Gastrocnemius medialis (tissue), 4 donors: Measurements from ENCODE around the gene EXOC7. TPM values are rescaled to one million over a fixed set of nuclear protein-coding genes. Genes with fewer than 3 reads are reported as not detected.

Experiments used
- ATAC-seq, 2 donors: fragments of 150-250 bp; one replicate each; pipeline ENCODE4 v1.9.1; 2016
- DNase-seq, 2 donors: peaks; one replicate each; pipeline ENCODE4 v3.0.0-alpha.2; 2019
- H3K27ac ChIP-seq, 4 donors: fragments of 200-600 bp; sonication (generic); 1 replicate in 1 of 4; 2 replicates in 3 of 4; pipeline ENCODE4 v1.5.1; 2016 to 2018; ENCODE audit warnings: mild to moderate bottlenecking in 2 of 4, moderate library complexity in 1 of 4
- H3K27me3 ChIP-seq, 3 donors: fragments of 200-600 bp; sonication (generic) in 2 of 3; 1 replicate in 1 of 3; 2 replicates in 2 of 3; pipeline versions ENCODE4 v1.5.1 to v1.6.0; 2016 to 2019; ENCODE audit warnings: mild to moderate bottlenecking in 1 of 3, moderate library complexity in 1 of 3
- H3K36me3 ChIP-seq, 2 donors: fragments of 200-600 bp; sonication (generic) in 1 of 2; one replicate each; pipeline ENCODE4 v1.5.1; 2017 to 2018
- H3K4me1 ChIP-seq, 2 donors: fragments of 200-600 bp; sonication (generic) in 1 of 2; one replicate each; pipeline ENCODE4 v1.5.1; 2016 to 2017; ENCODE audit warnings: mild to moderate bottlenecking in 2 of 2
- H3K4me3 ChIP-seq, 4 donors: fragments of 200-600 bp; sonication (generic) in 3 of 4; 1 replicate in 1 of 4; 2 replicates in 3 of 4; pipeline ENCODE4 v1.5.1; 2016 to 2019; ENCODE audit warnings: mild to moderate bottlenecking in 2 of 4
- H3K9me3 ChIP-seq, 3 donors: fragments of 200-600 bp; sonication (generic) in 2 of 3; 1 replicate in 1 of 3; 2 replicates in 2 of 3; pipeline ENCODE4 v1.5.1; 2016 to 2019
- CTCF ChIP-seq, 5 experiments: fragments of 450-650 bp in 3 of 5; fragments of 200-600 bp in 2 of 5; sonication (generic) in 2 of 5; IDR thresholded peaks in 4 of 5; conservative IDR thresholded peaks in 1 of 5; 1 replicate in 4 of 5; 2 replicates in 1 of 5; pipeline ENCODE4 v1.5.1; 2016 to 2019; ENCODE audit warnings: antibody characterized with exemption in 5 of 5, mild to moderate bottlenecking in 3 of 5, moderate library complexity in 3 of 5
- POLR2A ChIP-seq, 2 donors: fragments of 450-650 bp; IDR thresholded peaks; one replicate each; pipeline ENCODE4 v1.6.1; 2017; ENCODE audit warnings: antibody characterized with exemption in 2 of 2, mild to moderate bottlenecking in 2 of 2, moderate library complexity in 2 of 2
- in situ Hi-C, 4 donors: fragments of 200-750 bp; cut with MboI; loops; one replicate each; pipeline versions ENCODE4 v1.15.0 to v1.8.0; 2017; ENCODE audit warnings: low sequenced_read_pairs in 4 of 4
- intact Hi-C: fragments of 100-400 bp; cut with DNase I; formaldehyde crosslinking; loops from one replicate; pipeline ENCODE4 v1.15.1; 2023; ENCODE audit warnings: low total_unique reads
- total RNA-seq, 4 donors: library from RNA; depleted of rRNA; stranded (reverse); fragments of >200 nt; gene quantifications; one replicate each; pipeline versions ENCODE4 v1.1.0 to v1.2.3, GENCODE V29; 2016

The EXOC7 gene
- total RNA-seq, 4 donors from 2014 or later: 49.5 to 70.7 (median 53.9) TPM

- no peak for TF ChIP-seq POLR2A (IDR thresholded peaks at IDR 0.05)
- TF ChIP-seq CTCF (IDR thresholded peaks at IDR 0.05 in 4 of 5, conservative IDR thresholded peaks at IDR 0.05 in 1 of 5): no peak
- DNase-seq (no peak), ATAC-seq (no peak)
- Histone ChIP-seq H3K4me1 (no peaks in the 10 kb centered on the region), H3K9me3 (no peaks in the 10 kb centered on the region), H3K4me3 (no peak overlapping the region), H3K36me3 (peaks cover 0 to 95% of the 10 kb centered on the region in 2 donors), H3K27ac (no peak overlapping the region), H3K27me3 (no peaks in the 10 kb centered on the region)
- intact Hi-C loops (no loop called here), in situ Hi-C loops (no loop called here)
Measured at GRCh38 chr17:76090517-76091129, 13.0 kb downstream of the EXOC7 start.

GRCh38 chr17:76089680-76090516 is 13.7 kb downstream of the EXOC7 start:
- H3K27ac ChIP-seq: no peak overlapping the region
- H3K9me3 ChIP-seq: no peaks in the 10 kb centered on the region
- H3K36me3 ChIP-seq: peaks cover 0 to 96% of the 10 kb centered on the region in 2 donors
- intact Hi-C loops: no loop called here
- no peak overlapping the region for H3K4me3 ChIP-seq
- no peaks in the 10 kb centered on the region for H3K4me1 ChIP-seq
- no peaks in the 10 kb centered on the region for H3K27me3 ChIP-seq
- TF ChIP-seq CTCF (IDR thresholded peaks at IDR 0.05 in 4 of 5, conservative IDR thresholded peaks at IDR 0.05 in 1 of 5) (no peak), POLR2A (IDR thresholded peaks at IDR 0.05) (no peak)
- no peak for ATAC-seq
- in situ Hi-C loops: no loop called here
- no peak for DNase-seq

GRCh38 chr17:76088868-76089576 is 14.6 kb downstream of the EXOC7 start:
- Histone ChIP-seq H3K36me3 (peaks cover 0 to 96% of the 10 kb centered on the region in 2 donors), H3K4me3 (no peak overlapping the region), H3K4me1 (no peaks in the 10 kb centered on the region), H3K27ac (no peak overlapping the region), H3K9me3 (no peaks in the 10 kb centered on the region), H3K27me3 (no peaks in the 10 kb centered on the region)
- TF ChIP-seq CTCF (IDR thresholded peaks at IDR 0.05 in 4 of 5, conservative IDR thresholded peaks at IDR 0.05 in 1 of 5) (no peak), POLR2A (IDR thresholded peaks at IDR 0.05) (no peak)
- intact Hi-C loops: no loop called here
- in situ Hi-C loops: no loop called here
- ATAC-seq (no peak), DNase-seq (no peak)

GRCh38 chr17:76088041-76088867 is 15.3 kb downstream of the EXOC7 start:
- in situ Hi-C loops (no loop called here), intact Hi-C loops (no loop called here)
- Histone ChIP-seq H3K4me3 (no peak overlapping the region), H3K27me3 (no peaks in the 10 kb centered on the region), H3K4me1 (no peaks in the 10 kb centered on the region), H3K36me3 (peaks cover 0 to 96% of the 10 kb centered on the region in 2 donors), H3K27ac (no peak overlapping the region), H3K9me3 (no peaks in the 10 kb centered on the region)
- no peak for DNase-seq
- no peak for TF ChIP-seq POLR2A (IDR thresholded peaks at IDR 0.05)
- no peak for TF ChIP-seq CTCF (IDR thresholded peaks at IDR 0.05 in 4 of 5, conservative IDR thresholded peaks at IDR 0.05 in 1 of 5)
- no peak for ATAC-seq
